ENCODE measurements around the gene SLFN11.
"Not testable (repeated sequence)": the region's sequence is repeated elsewhere in the genome, so short reads cannot be mapped to it uniquely, and the experiment has no call there.

Gene SLFN11

DNA sequence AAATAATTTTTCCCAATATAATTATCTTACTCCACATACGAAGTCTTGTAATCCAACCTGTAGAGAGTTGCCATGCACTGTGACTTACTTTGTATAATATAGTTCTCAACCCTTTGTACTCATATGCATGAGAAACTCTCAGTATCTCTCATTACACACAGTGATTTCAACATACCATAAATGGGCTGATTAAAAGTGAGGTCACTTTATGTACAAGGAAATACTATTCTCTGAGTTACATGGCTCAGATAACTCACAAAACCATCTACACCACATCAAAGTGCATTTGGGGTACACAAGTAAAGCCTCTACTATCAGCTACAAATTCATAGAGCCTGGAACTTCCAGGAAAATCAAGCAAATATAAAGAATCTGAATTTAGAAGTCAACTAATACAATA, 30.9 kb upstream of the SLFN11 start:
- Mint-ChIP-seq H3K36me3 (ENCODE audit: low read depth) (no peaks in the 10 kb centered on the region), H3K4me3 (no peak overlapping the region), H3K9me3 (peaks cover 8% of the 10 kb centered on the region), H3K27ac (no peak overlapping the region), H3K27me3 (ENCODE audit: low read depth) (peaks cover 4% of the 10 kb centered on the region), H3K4me1 (no peaks in the 10 kb centered on the region)
- TF ChIP-seq CTCF (IDR thresholded peaks at IDR 0.05; ENCODE audit: unreplicated experiment in 3 of 3) = no peak

DNA sequence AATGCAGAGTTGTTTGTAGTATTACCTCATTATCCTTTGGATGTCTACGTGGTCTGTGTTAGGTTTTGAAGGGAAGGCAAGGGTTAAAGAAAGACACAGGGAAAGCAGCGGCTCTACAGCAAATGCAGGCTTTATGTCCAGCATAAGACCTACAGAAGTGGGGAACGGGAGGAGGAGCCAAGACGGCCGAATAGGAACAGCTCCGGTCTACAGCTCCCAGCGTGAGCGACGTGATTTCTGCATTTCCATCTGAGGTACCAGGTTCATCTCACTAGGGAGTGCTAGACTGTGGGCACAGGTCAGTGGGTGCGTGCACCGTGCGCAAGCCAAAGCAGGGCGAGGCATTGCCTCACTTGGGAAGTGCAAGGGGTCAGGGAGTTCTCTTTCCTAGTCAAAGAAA, 20.4 kb upstream of the SLFN11 start:
- H3K4me1 Mint-ChIP-seq; H3K27me3 Mint-ChIP-seq (ENCODE audit: low read depth); H3K9me3 Mint-ChIP-seq; H3K36me3 Mint-ChIP-seq (ENCODE audit: low read depth); H3K4me3 Mint-ChIP-seq; H3K27ac Mint-ChIP-seq: not testable (repeated sequence)

DNA sequence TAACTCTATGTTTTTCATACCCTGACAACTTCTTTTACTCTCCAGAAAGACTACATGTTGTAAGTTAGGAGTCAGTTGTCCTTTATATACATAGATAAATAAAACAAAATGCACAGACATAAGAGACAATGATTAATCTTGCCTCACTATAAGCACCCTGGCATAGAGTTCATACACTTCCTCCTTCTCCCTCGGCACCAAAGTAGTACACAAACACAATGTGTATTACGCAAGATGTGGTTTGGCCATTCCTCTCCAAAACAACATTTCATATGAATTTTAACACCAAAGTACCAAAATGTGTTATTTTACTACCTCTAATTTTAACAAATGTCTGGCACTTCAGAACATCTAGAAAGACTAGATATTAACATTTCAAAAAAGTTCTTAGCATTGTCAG, 17.2 kb upstream of the SLFN11 start:
- peaks cover 26% of the 10 kb centered on the region for H3K27me3 Mint-ChIP-seq (ENCODE audit: low read depth)
- peaks cover 4% of the 10 kb centered on the region for H3K36me3 Mint-ChIP-seq (ENCODE audit: low read depth)
- no peaks in the 10 kb centered on the region for H3K4me1 Mint-ChIP-seq
- H3K4me3 Mint-ChIP-seq = no peak overlapping the region
- peaks cover 9% of the 10 kb centered on the region for H3K9me3 Mint-ChIP-seq
- no peak overlapping the region for H3K27ac Mint-ChIP-seq
- TF ChIP-seq CTCF (IDR thresholded peaks at IDR 0.05; ENCODE audit: unreplicated experiment in 3 of 3) = no peak

DNA sequence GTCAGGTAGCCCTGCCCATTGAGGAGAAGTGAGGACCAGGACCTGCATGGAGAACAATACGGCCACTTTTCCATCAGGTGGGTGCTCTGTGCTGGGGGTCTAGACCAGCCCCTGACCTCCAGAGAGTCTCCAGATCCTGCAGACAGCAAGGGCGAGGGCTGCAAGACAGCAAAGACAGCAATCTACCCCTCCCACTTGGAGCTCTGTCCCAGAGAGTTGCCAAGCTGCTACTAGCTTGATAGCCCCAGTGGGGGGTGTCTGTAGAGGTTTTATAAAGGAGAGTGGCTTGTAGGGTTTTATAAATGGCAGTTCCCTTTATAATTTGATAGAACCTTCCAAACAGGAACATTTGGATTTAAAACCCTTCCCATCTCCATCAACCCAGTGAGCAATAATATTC, 16.7 kb upstream of the SLFN11 start:
- no peaks in the 10 kb centered on the region for H3K4me1 Mint-ChIP-seq
- H3K36me3 Mint-ChIP-seq (ENCODE audit: low read depth) = peaks cover 4% of the 10 kb centered on the region
- H3K27ac Mint-ChIP-seq = no peak overlapping the region
- H3K4me3 Mint-ChIP-seq = no peak overlapping the region
- no peak for TF ChIP-seq CTCF (IDR thresholded peaks at IDR 0.05; ENCODE audit: unreplicated experiment in 3 of 3)
- H3K27me3 Mint-ChIP-seq (ENCODE audit: low read depth) = peaks cover 28% of the 10 kb centered on the region
- H3K9me3 Mint-ChIP-seq = peaks cover 9% of the 10 kb centered on the region

GRCh38 chr17:35387496-35387895, 14.1 kb upstream of the SLFN11 start:
- Mint-ChIP-seq H3K27me3 (ENCODE audit: low read depth) (peaks cover 28% of the 10 kb centered on the region), H3K4me1 (no peaks in the 10 kb centered on the region), H3K27ac (no peak overlapping the region), H3K36me3 (ENCODE audit: low read depth) (no peaks in the 10 kb centered on the region), H3K4me3 (no peak overlapping the region), H3K9me3 (peaks cover 15% of the 10 kb centered on the region)
- no peak for TF ChIP-seq CTCF (IDR thresholded peaks at IDR 0.05; ENCODE audit: unreplicated experiment in 3 of 3)

GRCh38 chr17:35377706-35378105, 4.3 kb upstream of the SLFN11 start:
- Mint-ChIP-seq H3K9me3 (peaks cover 20% of the 10 kb centered on the region), H3K27me3 (ENCODE audit: low read depth) (peaks cover 63% of the 10 kb centered on the region), H3K4me3 (no peak overlapping the region), H3K36me3 (ENCODE audit: low read depth) (no peaks in the 10 kb centered on the region), H3K4me1 (peaks cover 15% of the 10 kb centered on the region), H3K27ac (no peak overlapping the region)
- TF ChIP-seq CTCF (IDR thresholded peaks at IDR 0.05; ENCODE audit: unreplicated experiment in 3 of 3) = no peak
